ENCODE results near the gene ACACB. TPM values are rescaled to one million over a fixed set of nuclear protein-coding genes. Genes with fewer than 3 reads are reported as not detected.

The ACACB gene
- total RNA-seq, 1 donor from 2014 or later = 5.9 TPM

GRCh38 chr12:109154451-109155438 lies 38.4 kb downstream of the ACACB start:
- H3K4me3 Mint-ChIP-seq (ENCODE audit: unreplicated experiment) = peak overlapping the region; percentile 78
- peaks cover 15% of the 10 kb centered on the region for H3K4me1 Mint-ChIP-seq (ENCODE audit: low read depth)
- H3K27me3 Mint-ChIP-seq (ENCODE audit: low read depth) = peaks cover 11% of the 10 kb centered on the region
- H3K36me3 Mint-ChIP-seq (ENCODE audit: low read depth) = no peaks in the 10 kb centered on the region
- peak overlapping the region; percentile 38 for H3K27ac Mint-ChIP-seq (ENCODE audit: unreplicated experiment)
- H3K9me3 Mint-ChIP-seq (ENCODE audit: low read depth) = no peaks in the 10 kb centered on the region
- DNase-seq (ENCODE audit: low spot score) = no peak
- TF ChIP-seq CTCF (IDR thresholded peaks at IDR 0.05) = no peak

- Mint-ChIP-seq H3K27ac (ENCODE audit: unreplicated experiment) (no peak overlapping the region), H3K4me3 (ENCODE audit: unreplicated experiment) (no peak overlapping the region), H3K36me3 (ENCODE audit: low read depth) (no peaks in the 10 kb centered on the region), H3K27me3 (ENCODE audit: low read depth) (peaks cover 3% of the 10 kb centered on the region), H3K9me3 (ENCODE audit: low read depth) (no peaks in the 10 kb centered on the region), H3K4me1 (ENCODE audit: low read depth) (peaks cover 15% of the 10 kb centered on the region)
- DNase-seq (ENCODE audit: low spot score) = no peak
- no peak for TF ChIP-seq CTCF (IDR thresholded peaks at IDR 0.05)
Observed at GRCh38 chr12:109156036-109156435, 39.6 kb downstream of the ACACB start.

GRCh38 chr12:109156586-109156985 lies 40.2 kb downstream of the ACACB start:
- H3K27me3 Mint-ChIP-seq (ENCODE audit: low read depth) = peaks cover 3% of the 10 kb centered on the region
- no peak overlapping the region for H3K4me3 Mint-ChIP-seq (ENCODE audit: unreplicated experiment)
- TF ChIP-seq CTCF (IDR thresholded peaks at IDR 0.05) = no peak

GRCh38 chr12:109157986-109158385 lies 41.6 kb downstream of the ACACB start:
- TF ChIP-seq CTCF (IDR thresholded peaks at IDR 0.05) = no peak
- Mint-ChIP-seq H3K4me3 (ENCODE audit: unreplicated experiment) (no peak overlapping the region), H3K27me3 (ENCODE audit: low read depth) (no peaks in the 10 kb centered on the region), H3K36me3 (ENCODE audit: low read depth) (no peaks in the 10 kb centered on the region), H3K9me3 (ENCODE audit: low read depth) (no peaks in the 10 kb centered on the region), H3K27ac (ENCODE audit: unreplicated experiment) (no peak overlapping the region), H3K4me1 (ENCODE audit: low read depth) (peaks cover 15% of the 10 kb centered on the region)
- DNase-seq (ENCODE audit: low spot score) = no peak

More at GRCh38 chr12:109156586-109156985, 40.2 kb downstream of the ACACB start:
- no peak for DNase-seq (ENCODE audit: low spot score)
- H3K4me1 Mint-ChIP-seq (ENCODE audit: low read depth) = peaks cover 15% of the 10 kb centered on the region
- H3K27ac Mint-ChIP-seq (ENCODE audit: unreplicated experiment) = no peak overlapping the region
- no peaks in the 10 kb centered on the region for H3K36me3 Mint-ChIP-seq (ENCODE audit: low read depth)
- H3K9me3 Mint-ChIP-seq (ENCODE audit: low read depth) = no peaks in the 10 kb centered on the region

GRCh38 chr12:109160433-109160832 lies 44.0 kb downstream of the ACACB start:
- H3K9me3 Mint-ChIP-seq (ENCODE audit: low read depth) = no peaks in the 10 kb centered on the region
- H3K4me1 Mint-ChIP-seq (ENCODE audit: low read depth) = peaks cover 1% of the 10 kb centered on the region
- TF ChIP-seq CTCF (IDR thresholded peaks at IDR 0.05) = no peak
- H3K27ac Mint-ChIP-seq (ENCODE audit: unreplicated experiment) = no peak overlapping the region
- H3K36me3 Mint-ChIP-seq (ENCODE audit: low read depth) = peaks cover 1% of the 10 kb centered on the region
- no peak for DNase-seq (ENCODE audit: low spot score)
- no peak overlapping the region for H3K4me3 Mint-ChIP-seq (ENCODE audit: unreplicated experiment)
- H3K27me3 Mint-ChIP-seq (ENCODE audit: low read depth) = no peaks in the 10 kb centered on the region
